Measurements from ENCODE around the gene ARHGAP24. TPM values are rescaled to one million over a fixed set of nuclear protein-coding genes. Genes with fewer than 3 reads are reported as not detected.

Gene ARHGAP24
- total RNA-seq, 4 donors from 2014 or later, result 54.8 to 88.6 (median 62.6) TPM

DNA sequence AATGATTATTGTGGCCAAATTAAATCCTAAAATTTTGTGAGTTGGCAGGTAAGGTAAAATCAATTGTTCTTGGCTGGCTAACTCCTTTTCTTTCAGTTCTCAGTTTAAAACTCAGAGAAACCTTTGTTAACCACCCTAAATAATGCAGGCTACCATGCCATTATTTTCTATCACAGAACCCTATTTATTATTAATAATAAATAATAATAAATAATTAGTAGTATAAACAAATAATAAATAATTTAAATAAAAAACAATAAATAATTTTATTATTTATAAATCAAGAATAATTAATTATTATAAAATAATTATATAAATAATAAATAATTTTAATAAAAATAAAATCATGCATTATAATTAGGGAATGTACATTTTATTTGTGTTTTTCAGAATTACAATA lies 390.3 kb downstream of the ARHGAP24 start:
- TF ChIP-seq, protein P1, sequence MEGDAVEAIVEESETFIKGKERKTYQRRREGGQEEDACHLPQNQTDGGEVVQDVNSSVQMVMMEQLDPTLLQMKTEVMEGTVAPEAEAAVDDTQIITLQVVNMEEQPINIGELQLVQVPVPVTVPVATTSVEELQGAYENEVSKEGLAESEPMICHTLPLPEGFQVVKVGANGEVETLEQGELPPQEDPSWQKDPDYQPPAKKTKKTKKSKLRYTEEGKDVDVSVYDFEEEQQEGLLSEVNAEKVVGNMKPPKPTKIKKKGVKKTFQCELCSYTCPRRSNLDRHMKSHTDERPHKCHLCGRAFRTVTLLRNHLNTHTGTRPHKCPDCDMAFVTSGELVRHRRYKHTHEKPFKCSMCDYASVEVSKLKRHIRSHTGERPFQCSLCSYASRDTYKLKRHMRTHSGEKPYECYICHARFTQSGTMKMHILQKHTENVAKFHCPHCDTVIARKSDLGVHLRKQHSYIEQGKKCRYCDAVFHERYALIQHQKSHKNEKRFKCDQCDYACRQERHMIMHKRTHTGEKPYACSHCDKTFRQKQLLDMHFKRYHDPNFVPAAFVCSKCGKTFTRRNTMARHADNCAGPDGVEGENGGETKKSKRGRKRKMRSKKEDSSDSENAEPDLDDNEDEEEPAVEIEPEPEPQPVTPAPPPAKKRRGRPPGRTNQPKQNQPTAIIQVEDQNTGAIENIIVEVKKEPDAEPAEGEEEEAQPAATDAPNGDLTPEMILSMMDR (IDR thresholded peaks at IDR 0.05; ENCODE audit: low read depth), result no peak

DNA sequence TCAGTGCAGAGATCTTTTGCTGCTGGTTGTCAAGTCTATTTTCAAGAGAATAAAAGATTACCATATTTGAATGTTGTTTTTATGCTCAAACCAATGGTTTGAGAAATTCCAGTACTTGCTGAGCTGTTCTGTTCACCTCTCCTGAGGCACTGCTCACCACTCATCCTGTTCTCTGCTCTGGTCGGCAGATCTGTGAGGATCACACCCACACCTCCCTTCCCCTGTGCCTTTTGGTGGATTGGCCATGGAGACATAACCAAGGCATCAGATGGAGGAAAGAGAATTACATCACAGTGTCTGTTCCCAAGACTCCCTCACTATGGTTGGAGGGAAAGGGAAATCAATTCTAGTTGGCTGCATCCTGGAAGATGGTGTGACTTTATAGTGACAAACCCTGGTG lies 391.6 kb downstream of the ARHGAP24 start:
- TF ChIP-seq, protein P1 (IDR thresholded peaks at IDR 0.05; ENCODE audit: low read depth), result no peak

DNA sequence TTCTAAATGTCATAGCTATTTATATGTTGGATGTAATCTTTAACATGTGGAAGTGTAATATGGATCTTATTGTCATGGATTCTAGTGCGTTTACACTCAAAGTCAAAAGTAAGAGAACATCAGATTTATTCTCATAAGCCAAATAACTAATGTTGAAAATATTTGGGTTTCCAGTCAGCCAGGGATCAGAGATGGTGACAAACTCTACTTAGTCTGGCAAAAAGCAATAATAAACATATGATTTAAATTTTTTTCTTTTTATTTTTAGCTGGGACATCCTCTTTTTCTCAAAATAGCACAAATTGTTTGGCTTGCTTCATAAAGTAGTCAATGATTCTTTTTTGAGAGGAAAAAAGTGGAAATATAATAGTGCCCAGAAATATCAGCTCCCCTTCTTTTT lies 392.3 kb downstream of the ARHGAP24 start:
- TF ChIP-seq, protein P1 (IDR thresholded peaks at IDR 0.05; ENCODE audit: low read depth), result no peak

- TF ChIP-seq, protein P1 (IDR thresholded peaks at IDR 0.05; ENCODE audit: low read depth), result no peak
Measured at GRCh38 chr4:85869181-85869580, 394.2 kb downstream of the ARHGAP24 start.

- TF ChIP-seq, protein P1 (IDR thresholded peaks at IDR 0.05; ENCODE audit: low read depth), result no peak
Measured at GRCh38 chr4:85870298-85871083, 395.5 kb downstream of the ARHGAP24 start.

GRCh38 chr4:85873566-85873965 lies 398.6 kb downstream of the ARHGAP24 start:
- TF ChIP-seq, protein P1 (IDR thresholded peaks at IDR 0.05; ENCODE audit: low read depth), result no peak

GRCh38 chr4:85879518-85879917 lies 404.6 kb downstream of the ARHGAP24 start:
- TF ChIP-seq, protein P1 (IDR thresholded peaks at IDR 0.05; ENCODE audit: low read depth), result no peak

Measured in subcutaneous adipose tissue (tissue), 4 donors.